Measurements from ENCODE around the gene CD69.

Gene CD69

GRCh38 chr12:9760699-9761418 lies at the start of gene CD69:
CD69 (minus strand) TSS chr12:9760901; CDS start chr12:9760820, 81 bp downstream.
- no peak for DNase-seq

- DNase-seq, result no peak
These were observed 49.2 kb upstream of the CD69 start for GRCh38 chr12:9809866-9810265.

- no peak for DNase-seq
These were observed 48.6 kb upstream of the CD69 start for GRCh38 chr12:9809338-9809737.

GRCh38 chr12:9808504-9808903 lies 47.8 kb upstream of the CD69 start:
- DNase-seq, result no peak

- DNase-seq, result no peak
These were observed 46.0 kb upstream of the CD69 start for GRCh38 chr12:9806714-9807113.

- no peak for DNase-seq
These were observed 45.2 kb upstream of the CD69 start for GRCh38 chr12:9805883-9806282.

- no peak for DNase-seq
These were observed 39.3 kb upstream of the CD69 start for GRCh38 chr12:9799961-9800360.

- no peak for DNase-seq
These were observed 37.3 kb upstream of the CD69 start for GRCh38 chr12:9797722-9798619.

- no peak for DNase-seq
These were observed 36.3 kb upstream of the CD69 start for GRCh38 chr12:9796971-9797370.

GRCh38 chr12:9796346-9796745 lies 35.6 kb upstream of the CD69 start:
- DNase-seq, result no peak

GRCh38 chr12:9795945-9796344 lies 35.2 kb upstream of the CD69 start:
- no peak for DNase-seq

GRCh38 chr12:9794484-9795093 lies 33.9 kb upstream of the CD69 start:
- no peak for DNase-seq

- no peak for DNase-seq
These were observed 33.2 kb upstream of the CD69 start for GRCh38 chr12:9793779-9794395.

GRCh38 chr12:9792961-9793617 lies 32.4 kb upstream of the CD69 start:
- DNase-seq, result no peak

GRCh38 chr12:9792185-9792900 lies 31.6 kb upstream of the CD69 start:
- no peak for DNase-seq

- DNase-seq, result no peak
These were observed 26.3 kb upstream of the CD69 start for GRCh38 chr12:9786726-9787717.

GRCh38 chr12:9784816-9785215 lies 24.1 kb upstream of the CD69 start:
- no peak for DNase-seq

GRCh38 chr12:9784326-9784725 lies 23.6 kb upstream of the CD69 start:
- DNase-seq, result no peak

- DNase-seq, result no peak
These were observed 22.1 kb upstream of the CD69 start for GRCh38 chr12:9782547-9783382.

- no peak for DNase-seq
These were observed 20.7 kb upstream of the CD69 start for GRCh38 chr12:9781360-9781759.
